ENCODE results near the gene OLIG3. TPM values are rescaled to one million over a fixed set of nuclear protein-coding genes. Genes with fewer than 3 reads are reported as not detected.

OLIG3 gene
- total and polyA plus RNA-seq, 4 donors = not detected

GRCh38 chr6:137475103-137475502, 19.1 kb downstream of the OLIG3 start:
- no peak for TF ChIP-seq JUND (IDR thresholded peaks at IDR 0.05)
- no peak for TF ChIP-seq HNF4G (IDR thresholded peaks at IDR 0.05)
- TF ChIP-seq, protein P1, sequence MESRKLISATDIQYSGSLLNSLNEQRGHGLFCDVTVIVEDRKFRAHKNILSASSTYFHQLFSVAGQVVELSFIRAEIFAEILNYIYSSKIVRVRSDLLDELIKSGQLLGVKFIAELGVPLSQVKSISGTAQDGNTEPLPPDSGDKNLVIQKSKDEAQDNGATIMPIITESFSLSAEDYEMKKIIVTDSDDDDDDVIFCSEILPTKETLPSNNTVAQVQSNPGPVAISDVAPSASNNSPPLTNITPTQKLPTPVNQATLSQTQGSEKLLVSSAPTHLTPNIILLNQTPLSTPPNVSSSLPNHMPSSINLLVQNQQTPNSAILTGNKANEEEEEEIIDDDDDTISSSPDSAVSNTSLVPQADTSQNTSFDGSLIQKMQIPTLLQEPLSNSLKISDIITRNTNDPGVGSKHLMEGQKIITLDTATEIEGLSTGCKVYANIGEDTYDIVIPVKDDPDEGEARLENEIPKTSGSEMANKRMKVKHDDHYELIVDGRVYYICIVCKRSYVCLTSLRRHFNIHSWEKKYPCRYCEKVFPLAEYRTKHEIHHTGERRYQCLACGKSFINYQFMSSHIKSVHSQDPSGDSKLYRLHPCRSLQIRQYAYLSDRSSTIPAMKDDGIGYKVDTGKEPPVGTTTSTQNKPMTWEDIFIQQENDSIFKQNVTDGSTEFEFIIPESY (IDR thresholded peaks at IDR 0.05) = no peak
- TF ChIP-seq ATF3 (IDR thresholded peaks at IDR 0.05) = no peak
- TF ChIP-seq NR2F2 (IDR thresholded peaks at IDR 0.05) = no peak
- TF ChIP-seq YY1 (IDR thresholded peaks at IDR 0.05) = no peak
- TF ChIP-seq RXRA (IDR thresholded peaks at IDR 0.05) = no peak
- no peak for TF ChIP-seq GABPA (IDR thresholded peaks at IDR 0.05 in 1 of 2, conservative IDR thresholded peaks at IDR 0.05 in 1 of 2)
- no peak for TF ChIP-seq SP1 (IDR thresholded peaks at IDR 0.05)
- no peak for TF ChIP-seq EGR1 (IDR thresholded peaks at IDR 0.05; ENCODE audit: low read depth in 2 of 2)
- no peak for TF ChIP-seq REST (IDR thresholded peaks at IDR 0.05)
- TF ChIP-seq MAX (IDR thresholded peaks at IDR 0.05) = no peak
- TF ChIP-seq HNF4A (conservative IDR thresholded peaks at IDR 0.05) = no peak
- TF ChIP-seq FOXA2 (IDR thresholded peaks at IDR 0.05) = no peak
- TF ChIP-seq RAD21 (IDR thresholded peaks at IDR 0.05) = no peak
- no peak for TF ChIP-seq FOXA1 (IDR thresholded peaks at IDR 0.05)
- TF ChIP-seq TAF1 (conservative IDR thresholded peaks at IDR 0.05) = no peak
- no peak for TF ChIP-seq CTCF (IDR thresholded peaks at IDR 0.05; ENCODE audit: low read depth, low read length, missing input control)
- no peak overlapping the region for H3K9ac ChIP-seq (ENCODE audit: low read depth in 1 of 2, low read length in 2 of 2)
- H3K4me1 ChIP-seq (ENCODE audit: control insufficient read depth in 4 of 4, insufficient read depth in 4 of 4, low read length in 3 of 4) = no peaks in the 10 kb centered on the region
- no peak overlapping the region for H3K4me3 ChIP-seq (ENCODE audit: low read depth in 1 of 3, low read length in 3 of 3)
- no peak for DNase-seq (ENCODE audit: low spot score)
- H3K36me3 ChIP-seq (ENCODE audit: control insufficient read depth in 4 of 4, insufficient read depth in 3 of 4, low read depth in 1 of 4, low read length in 3 of 4) = no peaks in the 10 kb centered on the region
- WGBS = 41% methylated on average over 2 of the region's 2 CpGs
- H3K27ac ChIP-seq (ENCODE audit: low read depth in 1 of 2, low read length in 2 of 2) = no peak overlapping the region
- peaks cover 0 to 5% (median 1%) of the 10 kb centered on the region in 4 donors for H3K27me3 ChIP-seq (ENCODE audit: control insufficient read depth in 4 of 4, insufficient read depth in 4 of 4, low read length in 3 of 4)
- H3K9me3 ChIP-seq (ENCODE audit: control insufficient read depth in 4 of 4, low read length in 3 of 4) = no peaks in the 10 kb centered on the region
